HG02885 (cell line): Measurements from ENCODE around the gene BFSP2.

Experiments used
- ATAC-seq: cut with Tn5 transposase; IDR thresholded peaks from one replicate; pipeline ENCODE4 v1.9.1; 2021; ENCODE audit warnings: mild to moderate bottlenecking; ENCODE audit not compliant: unreplicated experiment, poor library complexity

The BFSP2 gene

GRCh38 chr3:133412183-133413132 lies 12.6 kb downstream of the BFSP2 start:
- no peak for ATAC-seq

- ATAC-seq = no peak
Measured at GRCh38 chr3:133413161-133414020, 13.5 kb downstream of the BFSP2 start.

- no peak for ATAC-seq
Measured at GRCh38 chr3:133414021-133414392, 14.2 kb downstream of the BFSP2 start.

- no peak for ATAC-seq
Measured at GRCh38 chr3:133418361-133418760, 18.5 kb downstream of the BFSP2 start.

DNA sequence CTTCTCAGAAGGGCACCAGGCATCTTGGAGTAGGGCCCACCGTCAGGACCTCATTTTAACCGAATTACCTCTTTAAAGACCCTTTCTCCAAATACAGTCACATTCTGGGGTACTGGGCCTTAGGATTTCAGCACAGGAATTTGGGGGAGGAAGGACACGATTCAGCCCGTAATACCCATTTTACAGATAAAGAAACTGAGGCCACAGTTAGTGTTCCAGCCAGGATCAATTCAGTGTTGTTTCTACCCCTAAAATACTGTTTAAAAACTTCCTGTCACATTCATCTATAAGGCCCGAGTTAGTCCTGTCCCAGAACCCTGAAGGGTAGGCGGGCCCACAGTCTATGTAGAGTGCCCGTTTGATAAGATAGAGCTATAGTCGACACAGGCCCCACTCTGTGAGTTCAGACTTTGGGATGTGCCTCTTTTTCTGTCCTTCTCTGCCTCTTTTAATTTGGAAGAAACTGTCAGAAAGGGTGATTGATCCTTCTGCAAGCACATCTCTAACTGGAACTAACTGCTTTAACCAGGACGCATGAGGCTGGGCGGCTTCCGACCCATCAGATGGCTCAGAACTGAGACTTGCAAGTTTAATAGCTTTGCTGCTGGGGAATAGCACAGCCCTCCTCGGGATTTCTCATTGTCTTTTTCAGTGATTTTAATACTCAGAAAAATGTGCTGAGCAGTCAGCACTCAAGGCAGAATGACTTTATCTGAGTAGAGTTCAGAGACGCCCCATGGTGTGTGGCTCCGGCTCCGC lies 19.5 kb downstream of the BFSP2 start:
- no peak for ATAC-seq

GRCh38 chr3:133424937-133425869 lies 25.3 kb downstream of the BFSP2 start:
- ATAC-seq = no peak

DNA sequence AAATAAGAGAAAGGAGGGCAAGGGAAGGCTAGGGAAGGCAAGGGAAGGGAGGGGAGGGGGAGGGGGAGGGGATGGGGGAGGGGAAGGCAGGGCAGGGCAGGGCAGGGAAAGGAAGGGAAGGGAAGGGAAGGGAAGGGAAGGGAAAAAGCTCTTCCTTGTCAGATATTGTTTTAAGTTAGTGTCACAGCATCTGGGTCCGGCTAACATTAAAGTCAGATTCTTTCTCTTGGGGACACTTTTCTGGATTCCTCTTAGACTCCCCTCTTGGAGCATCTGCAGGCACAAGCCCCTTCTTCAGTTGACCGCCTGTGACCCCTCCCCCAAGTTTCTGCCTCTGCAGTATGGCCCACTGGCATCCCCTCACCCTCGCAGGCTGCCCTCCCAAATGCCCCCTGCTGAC lies 26.0 kb downstream of the BFSP2 start:
- ATAC-seq = no peak

GRCh38 chr3:133426721-133427120 lies 26.9 kb downstream of the BFSP2 start:
- ATAC-seq = no peak

- ATAC-seq = no peak
Measured at GRCh38 chr3:133428552-133428951, 28.7 kb downstream of the BFSP2 start.

- no peak for ATAC-seq
Measured at GRCh38 chr3:133429063-133429462, 29.2 kb downstream of the BFSP2 start.

- no peak for ATAC-seq
Measured at GRCh38 chr3:133439563-133439962, 39.7 kb downstream of the BFSP2 start.

- ATAC-seq = no peak
Measured at GRCh38 chr3:133440652-133441051, 40.8 kb downstream of the BFSP2 start.

GRCh38 chr3:133441867-133442270 lies 42.0 kb downstream of the BFSP2 start:
- ATAC-seq = peak; percentile 80

GRCh38 chr3:133442518-133442917 lies 42.7 kb downstream of the BFSP2 start:
- ATAC-seq = no peak

- no peak for ATAC-seq
Measured at GRCh38 chr3:133443649-133444422, 44.0 kb downstream of the BFSP2 start.

DNA sequence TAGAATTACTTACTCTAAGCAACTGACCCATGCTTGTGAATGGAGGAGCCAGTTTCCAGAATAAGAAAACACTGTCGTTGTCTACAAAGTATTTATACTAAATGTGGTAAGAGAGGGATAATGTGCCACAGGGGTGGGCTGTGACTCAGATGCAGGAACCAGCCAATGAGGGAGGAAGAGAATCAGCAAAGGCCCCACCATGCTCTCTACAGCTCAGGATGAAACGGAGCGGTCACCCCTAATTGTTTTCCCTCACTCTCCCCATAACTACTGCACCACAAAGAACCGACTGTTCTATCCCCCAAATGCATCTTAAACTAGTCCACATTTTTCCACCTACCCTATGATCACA lies 44.5 kb downstream of the BFSP2 start:
- no peak for ATAC-seq

DNA sequence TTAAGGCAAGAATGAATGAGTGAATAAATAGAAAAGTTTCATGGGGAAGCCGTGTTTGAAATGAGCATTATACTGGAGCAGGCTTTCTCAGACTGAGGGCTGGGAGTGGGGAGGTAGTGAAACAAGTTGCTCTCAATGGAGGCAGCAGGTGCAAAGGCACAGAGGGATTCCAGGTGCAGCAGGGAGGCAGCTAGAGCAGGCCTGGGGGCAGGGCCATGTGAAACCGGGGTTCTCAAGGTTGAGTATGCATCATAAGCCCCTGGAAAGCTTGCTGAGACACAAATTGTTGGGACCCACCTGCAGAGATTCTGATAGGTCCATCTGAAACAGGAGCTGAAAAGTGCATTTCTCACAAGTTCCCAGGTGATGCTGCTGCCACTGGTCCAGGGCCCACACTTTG lies 45.3 kb downstream of the BFSP2 start:
- no peak for ATAC-seq

DNA sequence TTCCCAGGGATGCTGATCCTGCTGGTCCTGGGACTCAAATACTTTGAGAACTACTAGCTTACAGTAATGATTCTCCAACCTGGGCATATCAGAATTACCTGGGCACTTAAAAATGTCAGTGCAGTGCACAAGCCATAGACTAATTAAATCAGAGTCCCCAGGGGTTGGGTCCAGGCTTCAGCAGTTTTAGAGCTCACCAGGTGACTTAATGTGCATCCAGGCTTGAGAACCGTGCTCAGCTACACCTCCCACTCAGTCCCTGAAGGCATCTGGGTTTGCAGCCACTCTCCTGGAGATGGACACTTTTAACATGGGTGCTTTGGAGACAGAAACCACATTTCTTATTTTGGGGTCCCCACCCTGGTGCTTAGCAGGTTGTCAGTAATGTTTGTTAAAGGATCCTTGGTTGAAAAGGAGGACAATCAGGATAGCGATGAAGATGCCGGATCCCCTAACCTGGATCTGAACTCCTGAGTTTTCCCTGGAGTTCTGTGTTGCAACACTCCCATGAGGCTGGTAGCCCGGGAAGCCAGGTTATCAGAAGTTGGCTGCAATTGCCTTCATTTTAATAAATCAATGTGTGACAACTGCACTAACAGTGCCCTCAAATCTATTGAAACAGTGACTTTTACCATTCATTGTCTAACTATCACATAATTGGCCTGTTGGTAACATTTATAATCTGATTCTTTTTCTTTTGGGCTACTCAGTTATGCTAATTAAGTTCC lies 48.1 kb downstream of the BFSP2 start:
- peak; percentile 45 for ATAC-seq
